Measurements from ENCODE around the gene ITCH.

- no peak for TF ChIP-seq POLR2A (IDR thresholded peaks at IDR 0.05)
- TF ChIP-seq, protein P1, sequence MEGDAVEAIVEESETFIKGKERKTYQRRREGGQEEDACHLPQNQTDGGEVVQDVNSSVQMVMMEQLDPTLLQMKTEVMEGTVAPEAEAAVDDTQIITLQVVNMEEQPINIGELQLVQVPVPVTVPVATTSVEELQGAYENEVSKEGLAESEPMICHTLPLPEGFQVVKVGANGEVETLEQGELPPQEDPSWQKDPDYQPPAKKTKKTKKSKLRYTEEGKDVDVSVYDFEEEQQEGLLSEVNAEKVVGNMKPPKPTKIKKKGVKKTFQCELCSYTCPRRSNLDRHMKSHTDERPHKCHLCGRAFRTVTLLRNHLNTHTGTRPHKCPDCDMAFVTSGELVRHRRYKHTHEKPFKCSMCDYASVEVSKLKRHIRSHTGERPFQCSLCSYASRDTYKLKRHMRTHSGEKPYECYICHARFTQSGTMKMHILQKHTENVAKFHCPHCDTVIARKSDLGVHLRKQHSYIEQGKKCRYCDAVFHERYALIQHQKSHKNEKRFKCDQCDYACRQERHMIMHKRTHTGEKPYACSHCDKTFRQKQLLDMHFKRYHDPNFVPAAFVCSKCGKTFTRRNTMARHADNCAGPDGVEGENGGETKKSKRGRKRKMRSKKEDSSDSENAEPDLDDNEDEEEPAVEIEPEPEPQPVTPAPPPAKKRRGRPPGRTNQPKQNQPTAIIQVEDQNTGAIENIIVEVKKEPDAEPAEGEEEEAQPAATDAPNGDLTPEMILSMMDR (IDR thresholded peaks at IDR 0.05), result no peak
Measured at GRCh38 chr20:34560614-34561013, 197.5 kb downstream of the ITCH start.

All from body of pancreas (tissue), 4 donors.